Neural cell (in vitro differentiated cells): ENCODE data around the gene USP7.

Experiments used
- EP300 ChIP-seq: fragments of 450-650 bp; conservative IDR thresholded peaks from 2 replicates; pipeline ENCODE4 v1.6.1; 2014; ENCODE audit warnings: antibody characterized with exemption, mild to moderate bottlenecking, moderate library complexity; ENCODE audit not compliant: poor library complexity, severe bottlenecking
- EZH2 ChIP-seq: fragments of 200-600, 300-800 bp; shearing (Covaris generic), sonication (generic); IDR thresholded peaks from 2 replicates; pipeline ENCODE4 v1.6.1; 2014; ENCODE audit warnings: antibody characterized with exemption, low read length, borderline replicate concordance, mild to moderate bottlenecking; ENCODE audit not compliant: insufficient read depth, poor library complexity, severe bottlenecking
- MXI1 ChIP-seq: fragments of 450-650 bp; conservative IDR thresholded peaks from 2 replicates; pipeline ENCODE4 v1.6.1; 2014; ENCODE audit warnings: antibody characterized with exemption, mild to moderate bottlenecking; ENCODE audit not compliant: poor library complexity, severe bottlenecking
- POLR2AphosphoS5 ChIP-seq: IDR thresholded peaks from 2 replicates; pipeline ENCODE4 v1.6.1; 2012
- RAD21 ChIP-seq: fragments of 450-650 bp; conservative IDR thresholded peaks from 2 replicates; pipeline ENCODE4 v1.6.1; 2014; ENCODE audit warnings: antibody characterized with exemption, mild to moderate bottlenecking, moderate library complexity
- TAF1 ChIP-seq: IDR thresholded peaks from 2 replicates; pipeline ENCODE4 v1.6.1; 2012; ENCODE audit warnings: low read depth
- TF ChIP-seq, protein P1 (sequence below): fragments of 450-650 bp; IDR thresholded peaks from 2 replicates; pipeline ENCODE4 v1.5.1; 2014; ENCODE audit warnings: antibody characterized with exemption, mild to moderate bottlenecking, moderate library complexity; ENCODE audit not compliant: poor library complexity, severe bottlenecking
- TF ChIP-seq, protein P2 (sequence below): IDR thresholded peaks from 2 replicates; pipeline ENCODE4 v1.6.1; 2012; ENCODE audit warnings: borderline replicate concordance

DNA sequence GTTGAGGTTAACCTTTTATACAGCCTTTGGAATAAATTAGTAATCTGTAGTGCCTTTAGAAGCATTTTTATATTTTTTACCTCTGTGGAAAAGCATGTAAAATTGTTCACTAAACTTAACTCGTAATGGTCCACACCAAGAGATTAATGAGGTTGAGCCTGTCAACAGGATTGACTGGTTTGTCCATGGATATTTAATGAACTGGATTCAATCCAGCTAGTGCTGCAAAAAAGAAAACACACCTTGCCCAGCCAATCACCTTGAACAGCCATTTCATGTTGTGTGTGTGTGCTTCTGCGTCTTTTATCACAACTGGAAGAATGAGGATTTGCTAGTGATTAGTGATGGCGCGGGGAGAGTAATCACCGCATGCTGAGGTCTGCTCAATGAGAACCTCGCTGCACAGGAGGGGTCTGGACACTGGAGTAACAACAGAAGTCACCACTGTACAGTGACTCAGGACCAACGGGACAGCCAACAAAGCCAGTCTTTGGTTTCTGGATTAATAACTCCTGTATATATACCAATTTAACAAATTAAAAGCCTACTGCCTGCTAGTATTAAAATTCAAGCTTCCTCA, 47.9 kb downstream of the USP7 start:
- TF ChIP-seq RAD21, result no peak
- TF ChIP-seq, protein P1, sequence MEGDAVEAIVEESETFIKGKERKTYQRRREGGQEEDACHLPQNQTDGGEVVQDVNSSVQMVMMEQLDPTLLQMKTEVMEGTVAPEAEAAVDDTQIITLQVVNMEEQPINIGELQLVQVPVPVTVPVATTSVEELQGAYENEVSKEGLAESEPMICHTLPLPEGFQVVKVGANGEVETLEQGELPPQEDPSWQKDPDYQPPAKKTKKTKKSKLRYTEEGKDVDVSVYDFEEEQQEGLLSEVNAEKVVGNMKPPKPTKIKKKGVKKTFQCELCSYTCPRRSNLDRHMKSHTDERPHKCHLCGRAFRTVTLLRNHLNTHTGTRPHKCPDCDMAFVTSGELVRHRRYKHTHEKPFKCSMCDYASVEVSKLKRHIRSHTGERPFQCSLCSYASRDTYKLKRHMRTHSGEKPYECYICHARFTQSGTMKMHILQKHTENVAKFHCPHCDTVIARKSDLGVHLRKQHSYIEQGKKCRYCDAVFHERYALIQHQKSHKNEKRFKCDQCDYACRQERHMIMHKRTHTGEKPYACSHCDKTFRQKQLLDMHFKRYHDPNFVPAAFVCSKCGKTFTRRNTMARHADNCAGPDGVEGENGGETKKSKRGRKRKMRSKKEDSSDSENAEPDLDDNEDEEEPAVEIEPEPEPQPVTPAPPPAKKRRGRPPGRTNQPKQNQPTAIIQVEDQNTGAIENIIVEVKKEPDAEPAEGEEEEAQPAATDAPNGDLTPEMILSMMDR, result no peak
- TF ChIP-seq POLR2AphosphoS5, result no peak
- TF ChIP-seq, protein P2, sequence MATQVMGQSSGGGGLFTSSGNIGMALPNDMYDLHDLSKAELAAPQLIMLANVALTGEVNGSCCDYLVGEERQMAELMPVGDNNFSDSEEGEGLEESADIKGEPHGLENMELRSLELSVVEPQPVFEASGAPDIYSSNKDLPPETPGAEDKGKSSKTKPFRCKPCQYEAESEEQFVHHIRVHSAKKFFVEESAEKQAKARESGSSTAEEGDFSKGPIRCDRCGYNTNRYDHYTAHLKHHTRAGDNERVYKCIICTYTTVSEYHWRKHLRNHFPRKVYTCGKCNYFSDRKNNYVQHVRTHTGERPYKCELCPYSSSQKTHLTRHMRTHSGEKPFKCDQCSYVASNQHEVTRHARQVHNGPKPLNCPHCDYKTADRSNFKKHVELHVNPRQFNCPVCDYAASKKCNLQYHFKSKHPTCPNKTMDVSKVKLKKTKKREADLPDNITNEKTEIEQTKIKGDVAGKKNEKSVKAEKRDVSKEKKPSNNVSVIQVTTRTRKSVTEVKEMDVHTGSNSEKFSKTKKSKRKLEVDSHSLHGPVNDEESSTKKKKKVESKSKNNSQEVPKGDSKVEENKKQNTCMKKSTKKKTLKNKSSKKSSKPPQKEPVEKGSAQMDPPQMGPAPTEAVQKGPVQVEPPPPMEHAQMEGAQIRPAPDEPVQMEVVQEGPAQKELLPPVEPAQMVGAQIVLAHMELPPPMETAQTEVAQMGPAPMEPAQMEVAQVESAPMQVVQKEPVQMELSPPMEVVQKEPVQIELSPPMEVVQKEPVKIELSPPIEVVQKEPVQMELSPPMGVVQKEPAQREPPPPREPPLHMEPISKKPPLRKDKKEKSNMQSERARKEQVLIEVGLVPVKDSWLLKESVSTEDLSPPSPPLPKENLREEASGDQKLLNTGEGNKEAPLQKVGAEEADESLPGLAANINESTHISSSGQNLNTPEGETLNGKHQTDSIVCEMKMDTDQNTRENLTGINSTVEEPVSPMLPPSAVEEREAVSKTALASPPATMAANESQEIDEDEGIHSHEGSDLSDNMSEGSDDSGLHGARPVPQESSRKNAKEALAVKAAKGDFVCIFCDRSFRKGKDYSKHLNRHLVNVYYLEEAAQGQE, result no peak
- TF ChIP-seq EZH2, result no peak
- no peak for TF ChIP-seq MXI1
- TF ChIP-seq EP300, result no peak
- TF ChIP-seq TAF1, result no peak
